Activated B cell treated with CpG ODN at 0.5 μM for 24 hours (primary cell): Measurements from ENCODE around the gene DLD. TPM values are rescaled to one million over a fixed set of nuclear protein-coding genes. Genes with fewer than 3 reads are reported as not detected.
"Not testable (repeated sequence)": the region's sequence is repeated elsewhere in the genome, so short reads cannot be mapped to it uniquely, and the experiment has no call there.

Experiments used
- ATAC-seq: fragments of 200-7000 bp; cut with Tn5 transposase; one replicate; pipeline ENCODE4 v1.10.0; 2021; ENCODE audit warnings: low read depth, mild to moderate bottlenecking, moderate library complexity
- CTCF ChIA-PET: fragments of 350-600 bp; sonication (Branson Sonifier 250); formaldehyde crosslinking; loops from one replicate; lab custom pipeline; 2021; ENCODE audit warnings: antibody characterized with exemption; lab: Charles Lee
- POLR2A ChIA-PET: fragments of 350-600 bp; sonication (Branson Sonifier 250); formaldehyde crosslinking; loops from one replicate; lab custom pipeline; 2021; ENCODE audit warnings: antibody characterized with exemption; lab: Charles Lee
- DNase-seq: peaks from one replicate; pipeline ENCODE4 v3.0.0; 2022
- H3K27ac Mint-ChIP-seq: one replicate; pipeline ENCODE4 v1.8.0; 2020; ENCODE audit warnings: mixed read lengths
- H3K27me3 Mint-ChIP-seq: one replicate; pipeline ENCODE4 v1.8.0; 2021; ENCODE audit warnings: mixed read lengths
- H3K36me3 Mint-ChIP-seq: one replicate; pipeline ENCODE4 v1.8.0; 2021; ENCODE audit warnings: low read depth, mixed read lengths
- H3K4me1 Mint-ChIP-seq: one replicate; pipeline ENCODE4 v1.8.0; 2021; ENCODE audit warnings: mixed read lengths
- H3K4me3 Mint-ChIP-seq: one replicate; pipeline ENCODE4 v1.8.0; 2020; ENCODE audit warnings: mild to moderate bottlenecking, mixed read lengths
- H3K9me3 Mint-ChIP-seq: one replicate; pipeline ENCODE4 v1.8.0; 2020; ENCODE audit warnings: mixed read lengths
- CTCF ChIP-seq: fragments of 200-600 bp; IDR thresholded peaks from one replicate; pipeline ENCODE4 v1.8.0; 2022; ENCODE audit warnings: antibody characterized with exemption, mild to moderate bottlenecking
- intact Hi-C: fragments of 100-400 bp; cut with micrococcal nuclease; formaldehyde crosslinking; loops from one replicate; pipeline ENCODE4 v1.15.1; 2024
- total RNA-seq: library from RNA; stranded (reverse); gene quantifications from 2 replicates; pipeline ENCODE4 v1.2.3, GENCODE V29; 2022

The DLD gene
- total RNA-seq, 1 donor from 2014 or later: 66.1 TPM

GRCh38 chr7:107951896-107952295 lies 60.9 kb downstream of the DLD start:
- H3K27me3 Mint-ChIP-seq: peaks cover 7% of the 10 kb centered on the region
- DNase-seq (no peak), ATAC-seq (no peak)
- H3K9me3 Mint-ChIP-seq: no peaks in the 10 kb centered on the region
- no peak overlapping the region for H3K4me3 Mint-ChIP-seq
- H3K36me3 Mint-ChIP-seq: no peaks in the 10 kb centered on the region
- intact Hi-C loops: no loop called here
- H3K4me1 Mint-ChIP-seq: no peaks in the 10 kb centered on the region
- no peak overlapping the region for H3K27ac Mint-ChIP-seq
- POLR2A ChIA-PET: no interaction called here
- TF ChIP-seq CTCF: no peak
- CTCF ChIA-PET: no interaction called here

- ATAC-seq: no peak
- CTCF ChIA-PET: no interaction called here
- Mint-ChIP-seq H3K36me3 (no peaks in the 10 kb centered on the region), H3K4me1 (no peaks in the 10 kb centered on the region), H3K4me3 (no peak overlapping the region), H3K9me3 (no peaks in the 10 kb centered on the region), H3K27me3 (peaks cover 10% of the 10 kb centered on the region), H3K27ac (no peak overlapping the region)
- intact Hi-C loops: no loop called here
- TF ChIP-seq CTCF: no peak
- POLR2A ChIA-PET: no interaction called here
- DNase-seq: no peak
These were observed 62.4 kb downstream of the DLD start for GRCh38 chr7:107953265-107953923.

- Mint-ChIP-seq H3K4me3 (no peak overlapping the region), H3K4me1 (no peaks in the 10 kb centered on the region), H3K27ac (no peak overlapping the region), H3K9me3 (no peaks in the 10 kb centered on the region), H3K36me3 (no peaks in the 10 kb centered on the region), H3K27me3 (peaks cover 15% of the 10 kb centered on the region)
- no peak for TF ChIP-seq CTCF
- ChIA-PET POLR2A (no interaction called here), CTCF (no interaction called here)
- ATAC-seq (no peak), DNase-seq (no peak)
- intact Hi-C loops: no loop called here
These were observed 62.9 kb downstream of the DLD start for GRCh38 chr7:107953924-107954303.

GRCh38 chr7:107955394-107955793 lies 64.4 kb downstream of the DLD start:
- no peak overlapping the region for H3K27ac Mint-ChIP-seq
- CTCF ChIA-PET: no interaction called here
- POLR2A ChIA-PET: no interaction called here
- ATAC-seq (no peak), DNase-seq (no peak)
- no peak overlapping the region for H3K4me3 Mint-ChIP-seq
- H3K27me3 Mint-ChIP-seq: peaks cover 16% of the 10 kb centered on the region
- H3K36me3 Mint-ChIP-seq: no peaks in the 10 kb centered on the region
- no peaks in the 10 kb centered on the region for H3K9me3 Mint-ChIP-seq
- no peak for TF ChIP-seq CTCF
- H3K4me1 Mint-ChIP-seq: no peaks in the 10 kb centered on the region
- intact Hi-C loops: no loop called here

- CTCF ChIA-PET, H3K27ac Mint-ChIP-seq, H3K4me1 Mint-ChIP-seq, POLR2A ChIA-PET, intact Hi-C loops, DNase-seq, H3K9me3 Mint-ChIP-seq, H3K4me3 Mint-ChIP-seq, ATAC-seq, H3K36me3 Mint-ChIP-seq: not testable (repeated sequence)
- peaks cover 20% of the 10 kb centered on the region for H3K27me3 Mint-ChIP-seq
These were observed 66.0 kb downstream of the DLD start for GRCh38 chr7:107956950-107957349.

GRCh38 chr7:107957436-107957835 lies 66.5 kb downstream of the DLD start:
- ChIA-PET CTCF (no interaction called here), POLR2A (no interaction called here)
- ATAC-seq (no peak), DNase-seq (no peak)
- H3K36me3 Mint-ChIP-seq: no peaks in the 10 kb centered on the region
- no peaks in the 10 kb centered on the region for H3K9me3 Mint-ChIP-seq
- no peak for TF ChIP-seq CTCF
- no peak overlapping the region for H3K27ac Mint-ChIP-seq
- intact Hi-C loops: no loop called here
- no peaks in the 10 kb centered on the region for H3K4me1 Mint-ChIP-seq
- H3K27me3 Mint-ChIP-seq: peaks cover 20% of the 10 kb centered on the region
- H3K4me3 Mint-ChIP-seq: no peak overlapping the region
